ENCODE results near the gene LGALS7.
"Not testable (repeated sequence)": the region's sequence is repeated elsewhere in the genome, so short reads cannot be mapped to it uniquely, and the experiment has no call there.

The LGALS7 gene

GRCh38 chr19:38759590-38760003, 13.7 kb downstream of the LGALS7 start:
- no peak for DNase-seq (ENCODE audit: low read depth)
- TF ChIP-seq, protein P1, sequence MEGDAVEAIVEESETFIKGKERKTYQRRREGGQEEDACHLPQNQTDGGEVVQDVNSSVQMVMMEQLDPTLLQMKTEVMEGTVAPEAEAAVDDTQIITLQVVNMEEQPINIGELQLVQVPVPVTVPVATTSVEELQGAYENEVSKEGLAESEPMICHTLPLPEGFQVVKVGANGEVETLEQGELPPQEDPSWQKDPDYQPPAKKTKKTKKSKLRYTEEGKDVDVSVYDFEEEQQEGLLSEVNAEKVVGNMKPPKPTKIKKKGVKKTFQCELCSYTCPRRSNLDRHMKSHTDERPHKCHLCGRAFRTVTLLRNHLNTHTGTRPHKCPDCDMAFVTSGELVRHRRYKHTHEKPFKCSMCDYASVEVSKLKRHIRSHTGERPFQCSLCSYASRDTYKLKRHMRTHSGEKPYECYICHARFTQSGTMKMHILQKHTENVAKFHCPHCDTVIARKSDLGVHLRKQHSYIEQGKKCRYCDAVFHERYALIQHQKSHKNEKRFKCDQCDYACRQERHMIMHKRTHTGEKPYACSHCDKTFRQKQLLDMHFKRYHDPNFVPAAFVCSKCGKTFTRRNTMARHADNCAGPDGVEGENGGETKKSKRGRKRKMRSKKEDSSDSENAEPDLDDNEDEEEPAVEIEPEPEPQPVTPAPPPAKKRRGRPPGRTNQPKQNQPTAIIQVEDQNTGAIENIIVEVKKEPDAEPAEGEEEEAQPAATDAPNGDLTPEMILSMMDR (conservative IDR thresholded peaks at IDR 0.05; ENCODE audit: low read depth, low read length), result no peak
- H3K4me3 ChIP-seq (ENCODE audit: low read length), result no peak overlapping the region

DNA sequence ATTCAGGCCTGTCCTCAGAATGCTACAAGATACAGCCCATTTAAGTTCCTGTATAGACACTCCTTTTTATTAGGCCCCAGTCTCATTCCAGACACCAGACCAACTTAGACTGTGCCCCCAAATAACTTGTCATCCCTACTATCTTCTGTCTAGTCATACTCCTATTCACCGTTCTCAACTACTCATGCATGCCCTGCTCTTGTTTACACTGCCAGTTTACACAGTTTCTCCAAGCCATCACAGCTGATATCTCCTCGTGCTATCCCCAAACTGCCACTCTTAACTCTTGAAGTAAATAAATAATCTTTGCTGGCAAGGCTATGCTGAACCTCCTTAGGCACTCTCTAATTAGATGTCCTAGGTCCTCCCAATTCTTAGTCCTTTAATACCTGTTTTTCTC, 19.1 kb downstream of the LGALS7 start:
- not testable (repeated sequence) for H3K4me3 ChIP-seq (ENCODE audit: low read length)

DNA sequence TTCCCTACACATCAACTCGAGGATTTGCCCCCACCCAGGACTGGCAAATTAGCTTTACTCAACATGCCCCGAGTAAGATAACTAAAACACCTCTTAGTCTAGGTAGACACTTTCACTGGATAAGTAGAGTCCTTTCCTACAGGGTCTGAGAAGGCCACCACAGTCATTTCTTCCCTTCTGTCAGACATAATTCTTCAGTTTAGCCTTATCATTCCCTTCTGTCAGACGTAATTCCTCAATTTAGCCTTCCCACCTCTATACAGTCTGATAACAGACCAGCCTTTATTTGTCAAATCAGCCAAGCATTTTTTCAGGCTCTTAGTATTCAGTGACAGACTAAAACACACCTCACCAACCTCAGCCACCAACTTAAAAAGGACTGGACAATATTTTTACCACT, 19.5 kb downstream of the LGALS7 start:
- not testable (repeated sequence) for H3K4me3 ChIP-seq (ENCODE audit: low read length); DNase-seq (ENCODE audit: low read depth)

More for the DNA sequence above, 19.1 kb downstream of the LGALS7 start:
- not testable (repeated sequence) for DNase-seq (ENCODE audit: low read depth)

- no peak overlapping the region for H3K4me3 ChIP-seq (ENCODE audit: low read length)
- TF ChIP-seq, protein P1 (conservative IDR thresholded peaks at IDR 0.05; ENCODE audit: low read depth, low read length), result no peak
- DNase-seq (ENCODE audit: low read depth), result no peak
Measured at GRCh38 chr19:38745316-38745715, 28.0 kb downstream of the LGALS7 start.

DNA sequence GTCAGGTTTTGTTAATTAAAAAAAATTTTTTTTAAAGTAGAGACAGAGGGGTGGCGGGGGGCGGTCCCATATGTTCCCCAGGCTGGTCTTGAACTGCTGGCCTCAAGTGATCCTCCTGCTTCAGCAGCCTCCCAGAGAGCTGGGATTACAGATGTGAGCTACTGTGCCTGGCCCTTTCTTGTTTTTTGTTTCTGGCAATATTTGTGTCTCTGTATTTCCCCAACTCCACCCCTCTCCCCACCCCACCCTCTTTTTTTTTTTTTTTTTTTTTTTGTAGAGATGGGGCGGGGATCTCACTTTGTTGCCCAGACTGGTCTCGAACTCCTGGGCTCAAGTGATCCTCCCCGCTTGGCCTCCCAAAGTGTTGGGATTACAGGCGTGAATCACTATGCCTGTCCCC, 28.4 kb downstream of the LGALS7 start:
- DNase-seq (ENCODE audit: low read depth), result no peak
- H3K4me3 ChIP-seq (ENCODE audit: low read length), result no peak overlapping the region
- TF ChIP-seq, protein P1 (conservative IDR thresholded peaks at IDR 0.05; ENCODE audit: low read depth, low read length), result no peak

DNA sequence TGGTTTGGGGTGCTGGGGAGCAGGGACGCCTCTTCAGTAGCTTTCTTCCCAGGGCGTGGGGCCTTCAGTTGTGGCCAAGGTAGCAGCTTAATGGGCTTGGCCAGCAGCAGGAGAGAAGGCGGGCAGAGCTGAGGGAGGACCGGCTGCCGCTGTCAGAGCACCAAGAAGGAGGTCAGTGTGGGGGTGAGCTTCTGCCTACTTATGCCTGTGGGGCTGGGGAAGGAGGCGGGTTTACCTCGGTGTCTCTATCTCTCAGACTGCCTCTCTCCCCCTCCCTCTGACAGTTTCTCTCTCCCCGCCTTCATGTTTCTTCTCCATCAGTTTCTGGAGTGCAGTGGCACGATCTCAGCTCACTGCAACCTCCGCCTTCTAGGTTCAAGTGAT, 29.0 kb downstream of the LGALS7 start, which contains the start of gene CAPN12:
TSS of gene CAPN12 (minus strand) at position 177 of the 384 bp plus-strand sequence. CDS start 309 bp downstream, outside the sequence.
- DNase-seq (ENCODE audit: low read depth), result no peak
- TF ChIP-seq, protein P1 (conservative IDR thresholded peaks at IDR 0.05; ENCODE audit: low read depth, low read length), result no peak
- H3K4me3 ChIP-seq (ENCODE audit: low read length), result no peak within 1 kb of the TSS

DNA sequence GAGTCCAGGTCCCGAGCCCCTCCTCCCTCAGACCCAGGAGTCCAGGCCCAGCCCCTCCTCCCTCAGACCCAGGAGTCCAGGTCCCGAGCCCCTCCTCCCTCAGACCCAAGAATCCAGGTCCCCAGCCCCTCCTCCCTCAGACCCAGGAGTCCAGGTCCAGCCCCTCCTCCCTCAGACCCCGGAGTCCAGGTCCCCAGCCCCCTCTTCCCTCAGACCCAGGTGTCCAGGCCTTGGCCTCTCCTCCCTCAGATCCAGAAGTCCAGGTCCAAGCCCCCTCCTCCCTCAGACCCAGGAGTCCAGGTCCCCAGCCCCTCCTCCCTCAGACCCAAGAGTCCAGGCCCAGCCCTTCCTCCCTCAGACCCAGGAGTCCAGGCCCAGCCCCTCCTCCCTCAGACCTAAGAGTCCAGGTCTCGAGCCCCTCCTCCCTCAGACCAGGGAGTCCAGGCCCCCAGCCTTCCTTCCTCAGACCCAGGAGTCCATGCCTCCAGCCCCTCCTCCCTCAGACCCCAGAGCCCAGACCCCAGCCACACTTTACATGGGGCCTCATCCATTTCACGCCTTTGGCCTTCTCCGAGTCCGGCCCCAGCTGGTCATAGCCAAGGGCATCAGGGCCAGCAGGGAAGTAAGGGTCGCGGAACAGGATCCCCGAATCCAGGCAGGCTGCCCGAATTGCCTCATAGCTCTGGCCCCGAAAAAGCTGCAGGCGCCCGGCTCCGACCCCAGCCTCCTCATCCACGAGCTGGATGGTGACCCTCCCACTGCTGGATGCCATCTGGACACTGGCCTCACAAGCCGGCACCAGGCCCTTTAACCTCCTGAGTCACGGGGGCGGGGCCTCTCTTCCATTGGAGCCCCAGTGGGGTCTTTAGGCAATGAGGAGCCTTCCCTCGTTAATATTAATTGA, 29.7 kb downstream of the LGALS7 start:
- H3K4me3 ChIP-seq (ENCODE audit: low read length), result no peak overlapping the region
- DNase-seq (ENCODE audit: low read depth), result no peak

DNA sequence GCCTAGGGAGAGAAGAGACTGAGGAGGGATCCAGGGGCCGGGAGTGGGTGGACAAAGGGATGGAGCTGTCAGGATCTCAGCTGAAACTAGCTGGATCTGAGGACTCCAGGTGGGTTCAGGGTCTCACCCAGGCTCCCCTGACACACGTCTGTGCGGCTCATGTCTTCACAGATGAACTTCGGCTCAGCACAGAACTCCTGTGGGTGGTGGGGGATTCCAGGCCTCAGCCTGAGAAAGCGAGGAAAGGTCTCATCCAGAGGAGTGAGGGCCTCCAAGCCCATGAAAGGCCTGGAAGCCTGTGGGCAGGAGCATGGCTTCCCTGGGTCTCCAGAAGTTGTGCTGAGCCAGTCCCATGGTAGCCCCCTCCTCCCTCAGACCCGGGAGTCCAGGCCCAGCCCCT, 30.4 kb downstream of the LGALS7 start:
- TF ChIP-seq, protein P1 (conservative IDR thresholded peaks at IDR 0.05; ENCODE audit: low read depth, low read length), result no peak
- DNase-seq (ENCODE audit: low read depth), result no peak
- H3K4me3 ChIP-seq (ENCODE audit: low read length), result no peak overlapping the region

More for the DNA sequence above, 29.7 kb downstream of the LGALS7 start:
- TF ChIP-seq, protein P1 (conservative IDR thresholded peaks at IDR 0.05; ENCODE audit: low read depth, low read length), result no peak
